GM23248 (cell line): ENCODE results near the gene MACF1. TPM values are rescaled to one million over a fixed set of nuclear protein-coding genes. Genes with fewer than 3 reads are reported as not detected.

Source experiments
- DNase-seq: peaks from one replicate; pipeline ENCODE4 v3.0.0-alpha.2; 2015
- H2AFZ ChIP-seq: fragments of 200-600 bp; sonication (generic); 2 replicates; pipeline ENCODE4 v1.6.1; 2016; ENCODE audit warnings: antibody characterized with exemption
- H3F3A ChIP-seq: fragments of 200-600 bp; sonication (generic); 2 replicates; pipeline ENCODE4 v1.6.1; 2016; ENCODE audit warnings: mild to moderate bottlenecking, antibody characterized with exemption, mixed run types; ENCODE audit not compliant: insufficient read depth
- H3K27ac ChIP-seq: fragments of 200-600 bp; sonication (generic); 2 replicates; pipeline ENCODE4 v1.5.1; 2016; ENCODE audit warnings: mild to moderate bottlenecking
- H3K27me3 ChIP-seq: fragments of 200-600 bp; sonication (generic); replicated peaks from 2 replicates; pipeline ENCODE4 v1.6.1; 2016; ENCODE audit warnings: mild to moderate bottlenecking; ENCODE audit not compliant: insufficient read depth
- H3K36me3 ChIP-seq: fragments of 200-600 bp; sonication (generic); 2 replicates; pipeline ENCODE4 v1.6.1; 2016; ENCODE audit warnings: low read depth, mild to moderate bottlenecking
- H3K4me1 ChIP-seq: fragments of 200-600 bp; sonication (generic); 2 replicates; pipeline ENCODE4 v1.6.1; 2016; ENCODE audit warnings: mild to moderate bottlenecking; ENCODE audit not compliant: insufficient read depth
- H3K4me2 ChIP-seq: fragments of 200-600 bp; sonication (generic); one replicate; pipeline ENCODE4 v1.6.1; 2016; ENCODE audit warnings: mild to moderate bottlenecking; ENCODE audit not compliant: unreplicated experiment
- H3K4me3 ChIP-seq: fragments of 200-600 bp; sonication (generic); 2 replicates; pipeline ENCODE4 v1.5.1; 2016; ENCODE audit warnings: mild to moderate bottlenecking
- H3K79me2 ChIP-seq: fragments of 200-600 bp; sonication (generic); 2 replicates; pipeline ENCODE4 v1.6.1; 2016; ENCODE audit warnings: mild to moderate bottlenecking; ENCODE audit not compliant: insufficient read depth
- H3K9ac ChIP-seq: fragments of 200-600 bp; sonication (generic); 2 replicates; pipeline ENCODE4 v1.6.1; 2016; ENCODE audit warnings: mild to moderate bottlenecking
- H3K9me2 ChIP-seq: fragments of 200-600 bp; sonication (generic); 2 replicates; pipeline ENCODE4 v1.6.1; 2016; ENCODE audit warnings: mixed run types, mild to moderate bottlenecking, moderate library complexity; ENCODE audit not compliant: insufficient read depth
- H3K9me3 ChIP-seq: fragments of 200-600 bp; sonication (generic); one replicate; pipeline ENCODE4 v1.6.1; 2017; ENCODE audit warnings: low read depth
- H4K20me1 ChIP-seq: fragments of 200-600 bp; sonication (generic); 2 replicates; pipeline ENCODE4 v1.6.0; 2016; ENCODE audit not compliant: insufficient read depth
- EZH2 ChIP-seq: fragments of 200-600 bp; sonication (generic); IDR thresholded peaks from 2 replicates; pipeline ENCODE4 v1.6.1; 2018; ENCODE audit warnings: antibody characterized with exemption, mild to moderate bottlenecking; ENCODE audit not compliant: insufficient read depth, poor library complexity, severe bottlenecking
- EZH2phosphoT487 ChIP-seq: fragments of 200-600 bp; sonication (generic); IDR thresholded peaks from 2 replicates; pipeline ENCODE4 v1.6.1; 2018; ENCODE audit warnings: antibody characterized with exemption, moderate library complexity, mild to moderate bottlenecking, low read depth; ENCODE audit not compliant: insufficient read depth
- WGBS, 2 experiments: methylation state at CpG; one replicate each; pipeline ENCODE4 v1.1.6; 2015 to 2017; ENCODE audit warnings: low lambda C conversion rate in 2 of 2, low coverage in 1 of 2; ENCODE audit errors: missing lambda C conversion rate in 2 of 2; 5-methylcytosine and 5-hydroxymethylcytosine counted together
- in situ Hi-C: fragments of 300-500 bp; cut with MboI; formaldehyde crosslinking; loops from 2 replicates; pipeline ENCODE4 v1.15.0; 2020
- polyA plus RNA-seq: library from polyadenylated mRNA; unstranded; fragments of >200 nt; fragmentation: Nextera tagmentation; extraction: Ambion mirVana; gene quantifications from 2 replicates; pipeline ENCODE4 v1.2.1, GENCODE V29; 2016
- total RNA-seq: library from RNA; depleted of rRNA; stranded (reverse); fragments of >200 nt; shearing (Covaris generic); gene quantifications from 2 replicates; pipeline ENCODE4 v1.2.3, GENCODE V29; 2014

Gene MACF1
- total and polyA plus RNA-seq, 2 experiments from 2014 or later = 55.1 to 177 TPM

- Histone ChIP-seq H4K20me1 (no peaks in the 10 kb centered on the region), H3K27ac (peak overlapping the region; percentile 79), H3K27me3 (no peaks in the 10 kb centered on the region), H3K4me3 (peak overlapping the region; percentile 36), H3F3A (peaks cover 54% of the 10 kb centered on the region), H2AFZ (0 out of 2 replicates have a peak overlapping the region, but pooled peaks have one; percentile 6), H3K4me2 (peak overlapping the region; percentile 73), H3K79me2 (peaks cover 86% of the 10 kb centered on the region), H3K4me1 (peaks cover 71% of the 10 kb centered on the region), H3K9me3 (no peaks in the 10 kb centered on the region), H3K36me3 (peaks cover 4% of the 10 kb centered on the region; the same call in 1 of the 2 replicates), H3K9me2 (no peaks in the 10 kb centered on the region), H3K9ac (peak overlapping the region; percentile 57)
- WGBS, 2 experiments = 10 to 11% methylated on average over 5 of the region's 5 CpGs
- TF ChIP-seq EZH2 = no peak
- no peak for TF ChIP-seq EZH2phosphoT487
- peak; percentile 95 for DNase-seq
- in situ Hi-C loops = no loop called here
These were observed 187.5 kb downstream of the MACF1 start for GRCh38 chr1:39391691-39392679.

GRCh38 chr1:39392851-39393573 is 188.5 kb downstream of the MACF1 start:
- Histone ChIP-seq H2AFZ (0 out of 2 replicates have a peak overlapping the region, but pooled peaks have one; percentile 6), H3K4me2 (peak overlapping the region; percentile 73), H3K9ac (peak overlapping the region; percentile 57), H3K27me3 (no peaks in the 10 kb centered on the region), H3K4me3 (peak overlapping the region; percentile 36), H3F3A (peaks cover 49% of the 10 kb centered on the region), H3K27ac (peak overlapping the region; percentile 79), H3K4me1 (peaks cover 71% of the 10 kb centered on the region), H4K20me1 (no peaks in the 10 kb centered on the region), H3K9me3 (no peaks in the 10 kb centered on the region), H3K79me2 (peaks cover 93% of the 10 kb centered on the region), H3K36me3 (peaks cover 4% of the 10 kb centered on the region; the same call in 1 of the 2 replicates), H3K9me2 (no peaks in the 10 kb centered on the region)
- no peak for DNase-seq
- TF ChIP-seq EZH2 = no peak
- TF ChIP-seq EZH2phosphoT487 = no peak
- 50 to 51% methylated on average over 4 of the region's 4 CpGs for WGBS, 2 experiments
- in situ Hi-C loops = no loop called here

GRCh38 chr1:39393645-39394044 is 189.2 kb downstream of the MACF1 start:
- no peak overlapping the region for H3K4me2 ChIP-seq
- peak overlapping the region; percentile 79; the same call in 1 of the 2 replicates for H3K27ac ChIP-seq
- H3K36me3 ChIP-seq = no peaks in the 10 kb centered on the region
- no peak overlapping the region for H2AFZ ChIP-seq
- peaks cover 72% of the 10 kb centered on the region for H3K4me1 ChIP-seq
- 97 to 98% methylated on average over 11 of the region's 11 CpGs for WGBS, 2 experiments
- H4K20me1 ChIP-seq = no peaks in the 10 kb centered on the region
- no peak overlapping the region for H3K4me3 ChIP-seq
- TF ChIP-seq EZH2 (no peak), EZH2phosphoT487 (no peak)
- H3K9me2 ChIP-seq = no peaks in the 10 kb centered on the region
- H3K9me3 ChIP-seq = no peaks in the 10 kb centered on the region
- no peaks in the 10 kb centered on the region for H3K27me3 ChIP-seq
- DNase-seq = no peak
- peaks cover 50% of the 10 kb centered on the region for H3F3A ChIP-seq
- peaks cover 88% of the 10 kb centered on the region for H3K79me2 ChIP-seq
- H3K9ac ChIP-seq = no peak overlapping the region
- in situ Hi-C loops = no loop called here

GRCh38 chr1:39394059-39394458 is 189.6 kb downstream of the MACF1 start:
- Histone ChIP-seq H3K9me2 (no peaks in the 10 kb centered on the region), H4K20me1 (no peaks in the 10 kb centered on the region), H3F3A (peaks cover 53% of the 10 kb centered on the region), H3K4me3 (no peak overlapping the region), H3K4me2 (no peak overlapping the region), H3K9ac (no peak overlapping the region), H3K79me2 (peaks cover 84% of the 10 kb centered on the region), H3K36me3 (no peaks in the 10 kb centered on the region), H3K27ac (no peak overlapping the region; the same call in 1 of the 2 replicates), H3K27me3 (no peaks in the 10 kb centered on the region), H2AFZ (no peak overlapping the region), H3K9me3 (no peaks in the 10 kb centered on the region), H3K4me1 (peaks cover 75% of the 10 kb centered on the region)
- WGBS, 2 experiments = 88 to 89% methylated on average over 6 of the region's 6 CpGs
- TF ChIP-seq EZH2 = no peak
- no peak for TF ChIP-seq EZH2phosphoT487
- in situ Hi-C loops = no loop called here
- DNase-seq = no peak
